Common myeloid progenitor, CD34-positive (primary cell): ENCODE measurements around the gene GTF2A1.
A peak's percentile ranks its signal among the peaks of the same experiment; 100 is the strongest.

Experiments used
- CTCF ChIA-PET: fragments of 350-600 bp; sonication (Branson Sonifier 250); formaldehyde crosslinking; loops from one replicate; lab custom pipeline; 2021; ENCODE audit warnings: antibody characterized with exemption; lab: Charles Lee
- POLR2A ChIA-PET: fragments of 350-600 bp; sonication (Branson Sonifier 250); formaldehyde crosslinking; loops from one replicate; lab custom pipeline; 2021; ENCODE audit warnings: antibody characterized with exemption; lab: Charles Lee
- DNase-seq, 3 donors: peaks; one replicate each; pipeline versions ENCODE4 v3.0.0 to v3.0.0-alpha.2; 2013
- H3K27ac ChIP-seq, 2 experiments: 1 replicate in 1 of 2; 2 replicates in 1 of 2; pipeline ENCODE4 v1.7.0; 2013; ENCODE audit warnings: inconsistent platforms in 2 of 2, low read length in 2 of 2, mild to moderate bottlenecking in 2 of 2, low read depth in 1 of 2, moderate library complexity in 1 of 2; ENCODE audit not compliant: severe bottlenecking in 2 of 2, insufficient read depth in 1 of 2, poor library complexity in 1 of 2
- H3K27me3 ChIP-seq, 5 experiments: replicated peaks in 2 of 5; 1 replicate in 3 of 5; 2 replicates in 2 of 5; pipeline versions ENCODE4 v1.6.1 to v1.7.0; 2013; ENCODE audit warnings: low read length in 4 of 5, mild to moderate bottlenecking in 2 of 5, moderate library complexity in 2 of 5, inconsistent platforms in 1 of 5; ENCODE audit not compliant: insufficient read depth in 5 of 5, control insufficient read depth in 4 of 5
- H3K36me3 ChIP-seq, 4 experiments: 1 replicate in 2 of 4; 2 replicates in 2 of 4; pipeline versions ENCODE4 v1.6.1 to v1.7.0; 2013; ENCODE audit warnings: low read length in 3 of 4, control low read depth in 1 of 4, mild to moderate bottlenecking in 1 of 4; ENCODE audit not compliant: control insufficient read depth in 4 of 4, insufficient read depth in 4 of 4
- H3K4me1 ChIP-seq, 4 experiments: 1 replicate in 3 of 4; 2 replicates in 1 of 4; pipeline versions ENCODE4 v1.6.1 to v1.7.1; 2013; ENCODE audit warnings: low read length in 3 of 4, mild to moderate bottlenecking in 3 of 4, control low read depth in 1 of 4, inconsistent platforms in 1 of 4, moderate library complexity in 1 of 4; ENCODE audit not compliant: control insufficient read depth in 4 of 4, insufficient read depth in 4 of 4; ENCODE audit errors: control extremely low read depth in 1 of 4
- H3K4me3 ChIP-seq, 7 experiments: 1 replicate in 4 of 7; 2 replicates in 3 of 7; pipeline versions ENCODE4 v1.5.1 to v1.7.0; 2013; ENCODE audit warnings: mild to moderate bottlenecking in 7 of 7, low read length in 6 of 7, moderate library complexity in 6 of 7, inconsistent platforms in 2 of 7, low read depth in 2 of 7, control low read depth in 1 of 7; ENCODE audit not compliant: insufficient read depth in 4 of 7, control insufficient read depth in 1 of 7; ENCODE audit errors: extremely low read depth in 1 of 7
- H3K9me3 ChIP-seq, 5 experiments: 1 replicate in 4 of 5; 2 replicates in 1 of 5; pipeline versions ENCODE4 v1.6.1 to v1.7.1; 2013; ENCODE audit warnings: low read length in 4 of 5, mild to moderate bottlenecking in 2 of 5, inconsistent platforms in 1 of 5, low read depth in 1 of 5, moderate library complexity in 1 of 5; ENCODE audit not compliant: control insufficient read depth in 4 of 5, insufficient read depth in 2 of 5; ENCODE audit errors: control extremely low read depth in 1 of 5
- WGBS: methylation state at CpG from one replicate; pipeline ENCODE4 v1.1.5; 2013; ENCODE audit not compliant: insufficient coverage; 5-methylcytosine and 5-hydroxymethylcytosine counted together

Gene GTF2A1

DNA sequence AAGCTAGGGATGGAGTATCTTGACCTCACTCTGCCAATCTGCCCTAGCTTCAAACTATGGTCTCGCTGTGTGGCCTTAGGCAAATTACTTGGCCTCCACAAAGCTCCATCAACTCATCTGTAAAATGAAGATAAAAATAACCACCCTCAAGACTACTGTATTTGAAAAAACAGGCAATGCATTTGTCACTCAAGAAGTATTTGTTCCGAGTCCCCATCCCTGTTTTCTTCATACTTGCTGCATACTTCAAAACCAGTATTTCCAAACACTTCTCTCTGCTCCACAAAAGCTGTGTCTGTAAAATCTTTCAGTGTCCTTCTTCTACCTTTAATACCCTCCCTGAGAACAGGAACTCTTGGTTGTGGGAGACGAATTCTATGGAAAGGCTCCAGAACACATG, 47.9 kb downstream of the GTF2A1 start:
- Histone ChIP-seq H3K4me1 (peaks cover 9 to 29% (median 20%) of the 10 kb centered on the region in 4 experiments), H3K36me3 (no peaks in the 10 kb centered on the region), H3K27ac (no peak overlapping the region), H3K27me3 (no peaks in the 10 kb centered on the region), H3K9me3 (no peaks in the 10 kb centered on the region), H3K4me3 (no peak overlapping the region)
- DNase-seq: no peak
- WGBS: 90% methylated on average over 2 of the region's 3 CpGs
- POLR2A ChIA-PET: no interaction called here
- CTCF ChIA-PET: interaction anchor here (0.6 to 4.4 kb wide), 4 partner anchors 9 to 293 kb away, joined by 3 to 34 read pairs (median 15); no protein-coding TSS in a partner anchor

DNA sequence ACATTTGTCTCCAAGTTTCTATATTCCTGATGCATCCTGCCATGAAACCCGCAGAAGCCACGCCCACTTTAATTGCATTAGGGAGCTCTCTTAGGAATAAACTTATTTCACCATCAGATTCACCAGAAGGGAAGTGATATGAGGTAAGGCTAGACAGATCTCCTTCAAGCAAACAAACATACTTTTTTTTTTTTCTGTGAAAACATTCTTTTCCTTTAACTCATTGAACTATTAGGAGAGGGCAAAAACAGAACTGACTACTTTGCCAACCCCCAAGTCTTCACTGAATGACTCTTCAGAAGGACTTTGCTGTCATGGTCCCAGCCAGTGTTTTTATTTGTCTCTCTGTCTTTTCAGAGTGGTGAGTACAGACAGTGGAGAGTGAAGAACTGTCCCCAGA, 48.4 kb downstream of the GTF2A1 start:
- CTCF ChIA-PET: interaction anchor here (0.6 to 4.4 kb wide), 5 partner anchors 9 to 294 kb away, joined by 3 to 34 read pairs (median 5); no protein-coding TSS in a partner anchor
- POLR2A ChIA-PET: no interaction called here
- no peaks in the 10 kb centered on the region for H3K36me3 ChIP-seq
- H3K4me3 ChIP-seq: no peak overlapping the region
- H3K27ac ChIP-seq: no peak overlapping the region
- H3K4me1 ChIP-seq: peaks cover 9 to 27% (median 17%) of the 10 kb centered on the region in 4 experiments
- no CpG with 5 or more reads among the region's 2 CpGs for WGBS
- no peaks in the 10 kb centered on the region for H3K9me3 ChIP-seq
- no peak for DNase-seq
- no peaks in the 10 kb centered on the region for H3K27me3 ChIP-seq

DNA sequence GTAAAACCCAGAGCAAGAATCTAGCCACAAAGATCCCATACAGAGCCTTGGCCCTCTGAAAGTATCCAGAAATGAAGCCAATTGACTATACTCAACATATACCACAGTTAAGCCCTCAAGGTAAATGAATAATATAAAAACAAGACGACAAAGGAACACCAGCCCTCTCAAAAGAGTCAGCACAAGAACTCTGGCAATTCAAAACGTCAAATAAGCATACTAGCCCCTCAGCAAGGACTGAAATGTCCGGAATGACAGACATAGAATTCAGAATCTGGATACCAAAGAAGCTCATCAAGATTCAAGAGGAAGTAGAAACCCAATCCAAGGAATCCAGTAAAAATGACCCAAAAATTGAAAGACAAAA, 49.9 kb downstream of the GTF2A1 start:
- 26% methylated on average over 3 of the region's 3 CpGs for WGBS
- DNase-seq: no peak
- ChIA-PET POLR2A (interaction anchor here (0.6 to 1.6 kb wide), 3 partner anchors 22 to 175 kb away, joined by 3 to 5 read pairs (median 3); partner anchors contain the start of gene GTF2A1), CTCF (interaction anchor here (0.9 to 4.4 kb wide), 14 partner anchors 8 to 215 kb away, joined by 3 to 34 read pairs (median 5); partner anchors contain the start of gene TSHR)
- no peak overlapping the region for H3K27ac ChIP-seq
- no peaks in the 10 kb centered on the region for H3K9me3 ChIP-seq
- no peaks in the 10 kb centered on the region for H3K27me3 ChIP-seq
- peaks cover 9 to 18% (median 11%) of the 10 kb centered on the region in 4 experiments for H3K4me1 ChIP-seq
- H3K4me3 ChIP-seq: peak overlapping the region in 4 of 7 experiments; percentile 57 to 90 (median 84)
- no peaks in the 10 kb centered on the region for H3K36me3 ChIP-seq

DNA sequence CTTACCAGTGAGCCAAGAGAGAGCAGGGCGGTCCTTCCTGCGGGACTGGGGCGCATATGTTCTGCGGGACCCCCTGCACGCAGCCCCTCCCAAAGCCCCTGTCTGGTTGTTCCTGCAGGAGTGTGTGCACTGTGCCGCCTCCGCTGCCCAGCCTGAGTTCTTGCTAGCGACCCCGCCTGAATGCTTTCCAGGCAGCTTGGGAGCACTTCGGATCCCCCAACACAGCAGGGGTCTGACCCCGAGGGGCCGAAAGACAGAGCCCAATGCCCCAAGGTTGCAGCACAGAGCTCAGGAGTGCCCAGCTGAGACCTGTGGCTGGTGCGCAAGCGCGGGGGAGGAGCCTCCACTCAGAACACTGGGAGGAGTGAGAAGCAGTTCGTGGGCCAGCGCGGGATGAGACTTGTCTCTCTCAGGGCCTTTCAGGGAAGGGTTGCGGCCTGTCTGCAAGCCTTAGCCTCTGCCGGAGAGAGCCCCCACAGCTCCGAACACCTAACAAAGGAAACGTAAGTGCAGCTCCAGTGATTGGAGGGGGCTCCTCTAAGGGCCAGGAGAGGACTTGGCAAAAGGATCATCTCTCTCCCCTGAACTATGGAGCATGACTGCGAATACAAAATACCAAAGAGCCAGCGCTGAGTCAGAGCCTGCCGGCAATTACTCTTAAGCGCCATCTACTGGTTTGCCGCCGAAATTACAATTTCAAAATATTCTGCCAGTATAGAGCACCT, 50.5 kb downstream of the GTF2A1 start:
- no peaks in the 10 kb centered on the region for H3K27me3 ChIP-seq
- 0% methylated on average over 16 of the region's 28 CpGs for WGBS
- peak overlapping the region; percentile 16 to 90 (median 78) for H3K4me3 ChIP-seq
- ChIA-PET POLR2A (interaction anchor here (0.6 to 1.6 kb wide), 4 partner anchors 11 to 174 kb away, joined by 3 to 5 read pairs (median 3); partner anchors contain the start of gene GTF2A1), CTCF (interaction anchor here (0.7 to 4.4 kb wide), 19 partner anchors 8 to 302 kb away, joined by 3 to 34 read pairs (median 4); partner anchors contain the start of genes GTF2A1 and TSHR)
- H3K9me3 ChIP-seq: no peaks in the 10 kb centered on the region
- H3K27ac ChIP-seq: peak overlapping the region; percentile 42 to 78
- H3K4me1 ChIP-seq: peaks cover 6 to 18% (median 10%) of the 10 kb centered on the region in 4 experiments
- DNase-seq: peak; percentile 86 to 93 (median 91)
- no peaks in the 10 kb centered on the region for H3K36me3 ChIP-seq

DNA sequence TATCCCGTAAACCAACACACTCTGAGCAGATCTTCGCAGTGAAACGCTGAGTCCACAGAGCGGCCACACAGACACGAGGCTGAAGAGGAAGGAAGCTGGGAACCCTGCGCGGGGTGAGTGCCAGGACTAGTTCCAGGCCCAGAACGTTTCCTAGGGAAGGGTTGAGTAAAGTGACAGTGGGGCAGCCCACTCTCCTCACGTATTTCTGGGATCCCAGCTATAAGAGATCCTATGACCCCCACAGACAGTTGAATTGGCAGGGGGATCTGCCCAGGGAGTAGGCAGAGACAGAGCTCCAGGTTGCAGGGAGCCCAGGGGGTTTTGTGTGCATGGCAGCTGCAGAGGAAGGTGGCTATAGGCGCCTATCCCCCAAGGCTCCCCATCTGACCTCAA, 51.1 kb downstream of the GTF2A1 start:
- no peak overlapping the region for H3K27ac ChIP-seq
- no peaks in the 10 kb centered on the region for H3K9me3 ChIP-seq
- H3K4me3 ChIP-seq: peak overlapping the region; percentile 16 to 90 (median 78)
- DNase-seq: peak in 2 of 3 donors; percentile 56 to 69
- peaks cover 6 to 18% (median 10%) of the 10 kb centered on the region in 4 experiments for H3K4me1 ChIP-seq
- ChIA-PET CTCF (interaction anchor here (0.7 to 4.4 kb wide), 15 partner anchors 8 to 303 kb away, joined by 3 to 34 read pairs (median 4); partner anchors contain the start of gene GTF2A1), POLR2A (interaction anchor here (0.7 to 1.6 kb wide), 2 partner anchors 11 to 51 kb away, joined by 3 to 5 read pairs; partner anchors contain the start of gene GTF2A1)
- 0% methylated on average over 10 of the region's 10 CpGs for WGBS
- H3K27me3 ChIP-seq: no peaks in the 10 kb centered on the region
- no peaks in the 10 kb centered on the region for H3K36me3 ChIP-seq

DNA sequence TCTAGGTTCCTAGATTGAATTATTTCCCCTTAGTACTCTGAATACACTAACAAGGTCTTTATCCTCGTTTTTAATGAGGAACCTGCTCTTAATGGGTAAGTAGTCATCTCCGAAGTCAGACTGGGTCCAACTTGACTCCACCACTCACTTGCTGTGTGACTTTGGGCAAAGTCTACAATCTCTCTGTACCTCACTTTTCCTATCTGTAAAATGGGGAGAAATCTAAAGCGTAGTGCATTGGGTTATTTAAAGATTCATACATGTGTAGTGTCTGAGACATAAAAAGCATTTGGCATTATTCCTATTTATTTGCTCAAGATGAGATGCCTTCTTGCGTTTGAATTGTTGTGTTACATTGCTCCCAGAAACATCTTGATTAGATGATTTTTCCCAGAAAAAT, 51.5 kb downstream of the GTF2A1 start:
- WGBS: 80% methylated on average over 1 of the region's 4 CpGs
- Histone ChIP-seq H3K4me1 (peaks cover 6 to 20% (median 10%) of the 10 kb centered on the region in 4 experiments), H3K9me3 (no peaks in the 10 kb centered on the region), H3K4me3 (peak overlapping the region in 6 of 7 experiments; percentile 16 to 90 (median 80)), H3K27ac (no peak overlapping the region), H3K36me3 (no peaks in the 10 kb centered on the region), H3K27me3 (no peaks in the 10 kb centered on the region)
- peak in 1 of 3 donors; percentile 6 for DNase-seq
- ChIA-PET POLR2A (interaction anchor here (0.7 to 1.6 kb wide), 2 partner anchors 10 to 52 kb away, joined by 3 to 5 read pairs; partner anchors contain the start of gene GTF2A1), CTCF (interaction anchor here (1.1 to 4.4 kb wide), 10 partner anchors 9 to 178 kb away, joined by 3 to 34 read pairs (median 4); partner anchors contain the start of gene GTF2A1)
